Adipose tissue (tissue), 3 donors: ENCODE results near the gene AAGAB. TPM values are rescaled to one million over a fixed set of nuclear protein-coding genes. Genes with fewer than 3 reads are reported as not detected.

Experiments used
- H3K27ac ChIP-seq: one replicate; pipeline ENCODE4 v1.5.1; 2013; ENCODE audit warnings: low read depth, low read length
- WGBS, 3 donors: extraction: QIAGEN DNeasy Blood & Tissue Kit; methylation state at CpG; one replicate each; pipeline ENCODE4 v1.1.7; 2013; 5-methylcytosine and 5-hydroxymethylcytosine counted together
- polyA plus RNA-seq, 3 donors: library from polyadenylated mRNA; stranded (reverse); fragments of 200-250 nt; gene quantifications; one replicate each; pipeline ENCODE4 v1.2.3, GENCODE V29; 2013
- donor health status: healthy with polysubstance abuse.
- donor health status: Bipolar disorder and iron deficiency.
- donor health status: healthy.

AAGAB gene
- polyA plus RNA-seq, 3 donors, result 9.5 to 20.8 (median 13.6) TPM

DNA sequence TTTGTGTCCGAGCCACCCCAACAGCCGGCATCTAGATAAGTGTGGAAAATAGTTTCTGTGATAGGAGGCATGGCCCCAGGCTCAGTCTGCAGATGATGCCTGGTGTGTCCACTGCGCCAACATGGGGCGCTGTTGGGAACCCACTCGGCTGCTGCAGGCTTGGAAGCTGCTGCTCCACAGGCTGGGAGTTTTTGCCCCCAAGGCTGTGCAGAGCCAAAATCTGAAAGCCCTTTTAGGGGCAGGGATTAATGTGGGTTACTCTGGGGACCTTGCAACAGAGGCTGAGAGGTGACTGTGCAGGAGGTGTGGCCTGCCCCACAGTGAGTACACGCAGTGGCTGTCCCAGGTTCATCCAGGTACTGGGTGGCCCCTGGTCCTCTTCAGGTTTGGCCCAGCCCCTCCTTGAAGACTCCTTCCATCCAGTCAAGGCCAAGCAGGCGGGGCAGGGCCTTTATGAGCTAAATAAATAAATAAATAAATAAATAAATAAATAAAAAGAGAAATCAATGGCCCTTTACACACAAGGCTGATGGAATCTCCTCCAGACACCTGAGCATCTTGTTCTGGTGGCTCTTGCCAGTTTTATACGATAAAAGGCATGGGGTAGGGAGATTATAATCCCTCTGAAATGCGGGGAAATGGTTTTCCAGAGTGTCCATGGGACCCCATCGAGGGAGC is 73.8 kb downstream of the AAGAB start:
- 96 to 97% (median 96%) methylated on average over 10 of the region's 10 CpGs for WGBS, 3 donors
- H3K27ac ChIP-seq, result no peak overlapping the region

DNA sequence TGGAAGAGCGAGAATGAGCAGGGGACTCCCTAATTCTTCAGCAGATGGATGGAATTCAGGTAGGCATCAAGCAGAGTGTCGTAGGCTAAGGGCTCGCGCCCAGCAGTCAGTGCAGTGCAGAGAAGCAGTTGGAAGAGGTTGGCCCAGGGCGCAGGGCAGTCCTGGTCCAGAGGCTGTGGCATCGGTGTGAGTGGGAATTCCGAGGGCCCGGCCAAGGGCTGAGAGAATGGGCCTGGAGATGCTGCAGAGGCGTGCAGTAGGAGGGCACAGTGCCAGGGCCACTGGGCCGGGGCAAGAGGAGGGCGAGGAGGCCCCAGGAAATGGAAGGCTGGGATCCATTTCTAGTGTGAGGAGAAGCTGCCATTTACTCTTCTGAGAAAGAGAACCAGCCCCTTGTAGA is 74.4 kb downstream of the AAGAB start:
- H3K27ac ChIP-seq, result no peak overlapping the region
- WGBS, 3 donors, result 96 to 98% (median 97%) methylated on average over 11 of the region's 11 CpGs

DNA sequence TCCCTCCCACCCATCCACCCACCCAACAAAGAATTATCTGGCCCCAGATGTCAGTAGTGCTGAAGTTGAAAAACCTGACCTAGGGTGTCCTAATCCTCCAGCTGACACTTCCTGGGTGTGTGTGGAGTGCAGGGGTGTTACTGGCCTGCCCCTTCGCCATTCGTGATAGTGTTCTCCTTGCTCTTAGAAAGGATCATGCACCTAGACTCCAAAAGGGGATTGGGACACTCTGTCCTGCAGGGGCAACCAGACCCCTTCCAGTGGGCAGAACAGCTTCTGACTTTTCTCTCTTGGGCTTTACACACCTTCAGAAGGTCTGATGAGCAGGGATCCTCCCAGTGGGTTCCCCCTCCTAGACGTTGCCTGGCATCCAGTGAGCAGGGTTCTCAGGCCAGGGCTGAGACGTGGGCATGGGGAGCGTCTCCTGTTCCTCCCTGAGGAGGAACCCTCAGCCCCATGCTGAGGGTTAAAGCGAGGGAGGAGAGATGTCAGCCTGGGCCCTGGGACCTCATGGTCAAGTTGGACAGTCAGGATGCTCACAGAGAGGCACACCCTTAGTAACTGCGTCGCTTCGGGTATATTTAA is 75.0 kb downstream of the AAGAB start:
- no peak overlapping the region for H3K27ac ChIP-seq
- WGBS, 3 donors, result 93 to 97% (median 94%) methylated on average over 9 of the region's 9 CpGs

DNA sequence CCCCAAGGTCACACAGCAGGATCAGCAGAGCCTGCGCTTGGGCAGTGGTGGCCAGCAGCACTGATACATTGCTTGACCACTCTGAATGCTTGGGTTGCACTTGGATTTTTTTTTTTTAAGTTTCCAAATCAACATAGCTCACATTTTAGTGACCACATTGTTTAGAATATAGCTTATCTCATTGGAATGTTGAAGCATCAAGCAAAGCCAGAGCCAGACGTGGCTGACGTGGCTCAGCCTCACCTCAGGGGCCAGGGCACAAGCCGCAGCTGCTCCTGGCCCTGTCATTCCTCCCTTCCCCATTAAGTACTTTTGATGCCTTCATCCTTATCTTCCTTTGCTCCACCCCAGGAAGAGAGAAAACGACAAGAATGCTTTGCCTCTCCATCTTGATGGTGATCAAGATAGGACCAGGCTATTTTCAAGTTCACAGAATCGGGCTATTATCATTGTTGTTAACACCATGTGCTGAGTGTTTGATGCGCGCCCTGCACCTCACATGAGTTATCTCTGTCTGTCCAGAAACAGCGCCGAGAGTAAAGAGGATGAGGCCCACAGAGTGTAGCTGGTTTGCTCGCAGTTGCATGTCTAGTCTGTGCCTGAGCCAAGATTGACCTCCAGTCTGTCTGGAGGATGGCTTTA is 75.8 kb downstream of the AAGAB start:
- WGBS, 3 donors, result 81 to 83% (median 83%) methylated on average over 11 of the region's 11 CpGs
- no peak overlapping the region for H3K27ac ChIP-seq

DNA sequence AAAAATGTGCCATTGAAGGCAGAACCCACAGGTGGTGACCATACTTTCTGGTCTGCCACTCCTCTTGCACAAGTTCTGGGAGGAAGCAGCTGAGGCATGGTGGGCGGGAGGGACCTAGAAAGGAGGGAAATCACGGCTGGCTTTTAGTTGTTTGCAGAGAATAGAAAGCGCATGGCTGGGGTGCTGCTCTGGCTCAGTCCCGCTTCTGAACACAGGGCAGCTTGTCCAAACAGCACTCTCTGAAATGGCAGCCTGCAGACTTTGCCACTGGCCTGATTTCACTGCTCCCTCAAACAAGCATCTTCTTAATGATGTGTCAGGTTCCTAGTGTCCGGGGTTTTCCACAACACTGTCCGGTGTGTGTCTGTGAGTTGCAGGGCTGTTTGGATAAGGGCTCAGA is 76.7 kb downstream of the AAGAB start:
- H3K27ac ChIP-seq, result no peak overlapping the region
- 64 to 80% (median 70%) methylated on average over 6 of the region's 6 CpGs for whole genome bisulfite sequencing, 3 donors

DNA sequence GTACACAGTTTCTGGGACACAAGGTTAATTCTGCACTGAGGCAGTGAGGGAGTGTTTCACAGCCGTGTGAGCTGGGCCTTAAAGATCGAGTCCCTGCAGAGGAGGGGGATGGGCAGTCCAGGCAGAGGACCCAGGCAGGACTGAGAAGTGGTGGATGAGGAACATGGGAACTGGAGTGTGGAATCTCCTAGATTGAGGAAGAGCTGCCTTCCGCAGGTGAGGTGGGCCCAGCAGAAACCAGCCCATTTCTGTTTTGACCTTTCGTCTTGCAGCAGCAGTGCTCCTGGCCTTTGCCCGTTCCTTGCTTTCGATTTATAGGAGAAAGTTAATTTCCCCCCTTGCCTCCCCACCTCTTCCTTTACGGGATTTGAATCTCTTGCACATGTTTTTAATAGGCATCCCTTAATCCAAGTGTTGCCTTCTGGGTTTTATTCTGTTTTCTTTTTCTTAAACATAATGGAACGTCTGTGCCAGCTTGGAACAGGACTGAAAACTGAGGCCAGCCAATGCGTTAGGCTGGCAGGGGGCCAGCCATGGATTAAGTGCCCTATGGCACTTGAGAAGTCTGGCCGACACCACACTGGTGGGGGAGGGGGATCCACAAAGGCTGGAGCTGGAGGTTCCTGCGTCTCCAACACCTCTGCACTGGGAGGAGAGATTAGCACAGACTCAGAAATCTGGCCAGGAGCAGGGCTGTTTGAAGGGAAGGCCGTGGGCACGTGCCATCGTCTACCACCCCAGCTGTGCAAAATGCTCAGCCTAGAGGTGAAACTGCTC is 78.1 kb downstream of the AAGAB start:
- 54 to 74% (median 72%) methylated on average over 14 of the region's 14 CpGs for WGBS, 3 donors
- no peak overlapping the region for H3K27ac ChIP-seq

DNA sequence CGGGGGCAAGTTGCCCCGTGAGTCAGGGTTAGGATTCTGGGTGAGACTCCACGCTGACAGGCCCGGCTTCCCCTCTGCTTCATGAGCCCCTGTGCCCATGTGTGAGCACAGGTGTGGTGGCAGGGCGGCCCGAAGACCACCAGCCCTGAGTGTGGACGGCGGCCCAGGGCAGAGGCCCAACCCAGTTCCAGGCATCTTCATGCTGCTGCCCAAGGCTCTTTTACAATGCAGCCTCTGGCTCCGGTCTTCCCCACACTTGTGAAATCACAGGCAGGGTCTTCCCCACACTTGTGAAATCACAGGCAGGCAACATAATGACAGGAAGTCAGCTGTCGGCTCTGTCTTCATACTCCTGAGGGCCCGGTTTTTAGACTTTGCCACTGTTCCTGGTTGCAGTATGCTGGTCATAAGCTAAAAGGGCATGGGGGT is 78.8 kb downstream of the AAGAB start:
- WGBS, 3 donors, result 45 to 85% (median 60%) methylated on average over 11 of the region's 11 CpGs
- no peak overlapping the region for H3K27ac ChIP-seq

DNA sequence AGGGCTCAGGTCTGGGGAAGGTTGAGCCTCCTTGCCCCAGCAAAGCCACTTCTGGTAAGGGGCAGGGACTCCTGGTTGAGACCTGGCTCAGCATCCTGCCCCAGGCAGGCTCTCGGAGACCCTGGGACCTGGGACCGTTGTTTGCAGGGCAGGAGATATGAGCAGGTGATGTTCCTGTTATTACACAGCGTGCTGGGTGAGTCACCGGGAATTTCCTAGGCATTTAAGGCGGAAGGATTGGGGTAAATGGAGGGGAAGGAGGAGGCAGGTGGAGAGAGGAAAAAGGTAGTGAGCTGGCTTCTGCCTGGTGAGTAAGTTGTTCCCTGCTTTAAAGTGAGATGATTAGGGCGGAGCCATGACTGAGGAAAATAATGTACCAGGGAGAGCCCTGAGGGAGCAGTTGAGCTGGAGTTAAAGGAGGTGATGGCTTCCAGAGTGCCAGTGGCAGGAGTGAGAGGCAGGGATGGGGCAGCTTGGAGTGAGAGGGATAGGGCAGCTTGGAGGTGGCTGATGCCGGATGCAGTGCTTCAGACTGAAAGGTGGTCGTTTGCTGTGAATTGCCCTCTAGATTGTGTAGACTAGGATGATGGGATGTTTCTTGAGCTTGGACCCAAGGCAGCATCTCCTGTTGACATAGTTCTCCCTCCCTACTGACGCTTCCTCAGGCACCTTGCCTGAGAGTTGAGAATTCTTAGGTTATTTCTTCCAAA is 79.4 kb downstream of the AAGAB start:
- 76 to 80% (median 79%) methylated on average over 9 of the region's 9 CpGs for WGBS, 3 donors
- no peak overlapping the region for H3K27ac ChIP-seq

DNA sequence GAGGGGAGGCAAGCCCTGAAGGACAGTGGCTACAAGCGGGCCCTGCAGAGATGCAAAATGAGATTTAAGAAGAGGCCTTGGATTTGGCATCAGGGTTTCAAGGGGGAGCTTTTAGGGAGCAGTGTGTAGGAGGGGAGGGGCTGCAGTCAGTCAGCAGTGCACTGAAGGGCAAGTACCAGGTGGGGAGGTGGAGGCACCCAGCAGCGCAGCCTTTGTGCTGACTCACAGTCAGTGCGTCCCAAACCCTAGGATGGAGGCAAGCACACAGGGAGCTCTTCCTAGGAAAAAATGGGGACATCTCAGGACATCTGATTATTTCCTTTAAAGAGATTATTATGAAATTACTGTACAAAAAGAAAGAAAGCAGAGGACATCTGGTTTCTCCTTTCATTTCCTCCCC is 80.0 kb downstream of the AAGAB start:
- WGBS, 3 donors, result 94 to 100% (median 96%) methylated on average over 3 of the region's 3 CpGs
- no peak overlapping the region for H3K27ac ChIP-seq

DNA sequence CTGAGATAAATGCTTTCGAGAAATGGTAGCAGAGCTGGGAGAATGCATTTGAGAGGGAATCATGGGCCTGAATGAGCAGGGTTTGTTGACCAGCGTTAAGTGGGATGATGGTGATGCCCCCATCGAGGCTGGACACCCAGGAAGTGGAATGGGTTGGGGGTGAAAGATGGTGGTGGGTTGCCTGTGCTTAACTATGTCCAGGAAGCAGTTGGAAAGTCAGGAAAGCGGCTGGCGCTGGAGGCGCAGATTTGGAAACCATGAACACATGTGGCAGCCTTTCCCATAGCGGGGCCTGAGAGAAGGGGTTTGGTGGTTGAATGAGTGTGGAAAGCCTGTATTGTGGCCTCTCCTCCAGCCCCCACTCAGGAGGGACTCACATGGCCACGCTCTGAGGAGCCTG is 80.7 kb downstream of the AAGAB start:
- H3K27ac ChIP-seq, result no peak overlapping the region
- 94 to 97% (median 95%) methylated on average over 8 of the region's 8 CpGs for WGBS, 3 donors

DNA sequence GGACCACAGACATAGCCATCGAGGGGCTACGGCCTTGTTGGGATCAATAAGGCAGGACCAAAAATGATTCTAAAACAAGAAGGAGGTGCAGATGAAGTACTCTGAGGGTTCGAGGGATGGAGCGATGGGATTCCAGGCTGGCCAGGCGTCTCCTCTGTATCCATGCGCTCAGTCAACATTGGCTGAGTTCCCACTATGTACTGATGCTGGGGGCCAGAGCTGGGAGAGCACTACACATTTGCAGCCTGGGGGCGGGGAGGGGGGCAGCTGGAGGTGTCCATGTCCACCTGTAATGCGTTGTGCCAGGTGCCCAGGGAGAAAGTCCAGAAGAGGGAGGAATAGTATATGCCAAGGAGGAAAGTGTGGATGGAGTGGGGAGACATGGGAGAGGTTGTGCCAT is 81.5 kb downstream of the AAGAB start:
- H3K27ac ChIP-seq, result no peak overlapping the region
- WGBS, 3 donors, result 88 to 98% (median 95%) methylated on average over 8 of the region's 8 CpGs

DNA sequence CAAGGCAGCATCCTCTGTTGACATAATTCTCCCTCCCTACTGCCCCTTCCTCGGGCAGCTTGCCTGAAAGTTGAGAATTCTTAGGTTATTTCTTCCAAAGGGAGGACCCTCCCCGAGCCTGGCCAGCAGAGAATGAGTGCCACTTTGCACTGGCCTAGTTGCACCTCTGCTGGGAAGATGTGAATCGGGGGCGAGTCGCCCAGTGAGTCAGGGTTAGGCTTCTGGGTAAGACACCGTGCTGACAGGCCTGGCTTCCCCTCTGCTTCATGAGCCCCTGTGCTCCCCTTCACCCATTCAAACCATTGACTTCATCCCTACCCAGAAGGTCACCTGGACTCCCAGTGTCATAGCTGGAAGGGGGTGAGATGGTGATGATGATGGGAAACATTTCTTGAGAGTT is 82.3 kb downstream of the AAGAB start:
- WGBS, 3 donors, result 90 to 94% (median 94%) methylated on average over 6 of the region's 6 CpGs
- no peak overlapping the region for H3K27ac ChIP-seq

DNA sequence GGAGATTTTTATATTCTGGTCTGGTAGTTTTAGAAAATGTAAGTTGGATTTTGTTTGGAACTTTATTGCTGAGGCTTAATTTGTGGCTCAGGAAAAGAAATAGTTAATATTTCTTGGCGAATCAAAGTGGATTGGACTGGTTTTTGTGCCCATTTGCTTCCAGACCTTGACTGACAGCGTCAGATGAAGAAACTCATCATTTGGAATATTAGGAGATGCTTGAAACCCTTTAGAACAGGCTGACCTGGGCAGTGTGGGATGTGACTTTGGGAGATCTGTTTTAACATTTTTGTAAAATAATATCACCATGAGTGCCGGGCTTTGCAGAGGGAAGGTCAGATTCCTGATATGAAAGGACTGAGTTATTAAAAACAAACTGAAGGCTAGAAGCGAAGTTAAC is 83.0 kb downstream of the AAGAB start:
- 71 to 87% (median 80%) methylated on average over 4 of the region's 4 CpGs for WGBS, 3 donors
- H3K27ac ChIP-seq, result no peak overlapping the region

DNA sequence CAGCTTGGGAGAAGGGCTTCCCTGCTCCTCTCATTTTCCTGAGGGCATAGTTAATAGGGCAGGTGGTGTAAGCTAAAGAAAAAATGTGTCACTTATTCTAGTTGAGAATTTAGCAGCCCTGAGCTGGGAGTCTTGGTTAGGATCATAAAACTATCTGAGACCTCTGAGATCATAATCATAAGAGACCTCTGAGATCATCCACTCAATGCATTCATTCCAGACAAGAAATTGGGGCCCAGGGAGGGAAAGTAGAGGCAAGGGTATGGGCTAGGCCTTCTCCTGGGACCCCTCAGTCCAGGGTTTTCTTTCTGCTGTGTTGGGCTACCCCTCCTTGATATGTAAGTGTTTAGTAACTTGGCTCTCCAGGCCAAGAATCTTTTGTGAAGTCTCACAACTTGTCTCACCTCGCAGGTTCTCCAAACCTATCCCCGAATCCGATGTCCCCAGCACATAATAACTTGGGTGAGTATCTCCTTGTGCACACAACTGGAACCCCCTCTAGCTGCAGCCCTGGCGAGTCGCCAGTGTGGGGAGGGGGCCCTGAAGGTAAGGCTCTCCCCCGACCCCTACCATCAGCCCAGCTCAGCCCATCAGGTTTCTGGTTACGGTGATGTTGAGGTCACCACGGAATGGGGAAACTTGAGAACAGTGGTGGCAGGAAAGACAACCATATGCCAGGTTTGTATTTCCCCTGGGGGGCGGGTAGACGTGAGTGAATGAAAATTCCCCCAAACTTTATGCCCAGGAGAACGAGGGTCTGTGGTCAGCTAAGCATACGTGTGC is 84.1 kb downstream of the AAGAB start:
- 83 to 87% (median 85%) methylated on average over 12 of the region's 12 CpGs for WGBS, 3 donors
- H3K27ac ChIP-seq, result no peak overlapping the region

DNA sequence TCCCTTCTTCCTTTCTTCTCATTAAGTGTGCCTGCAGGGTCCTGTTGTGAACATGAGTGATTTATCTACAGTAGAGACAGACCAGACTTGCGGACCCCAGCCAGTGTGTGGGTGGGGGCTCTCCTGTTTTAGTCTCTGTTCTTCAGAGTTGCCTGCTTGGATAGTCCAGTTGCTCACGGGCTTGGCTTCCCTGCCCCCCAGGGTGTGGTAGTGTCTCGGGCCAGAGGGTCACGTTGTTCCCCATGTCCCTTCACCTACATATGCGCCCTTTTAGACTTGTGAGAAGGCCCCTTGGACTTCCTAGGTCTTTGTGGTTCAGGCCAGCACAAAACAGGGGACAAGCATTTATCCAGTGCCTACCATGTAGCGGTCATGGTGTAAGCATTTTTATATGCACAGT is 85.8 kb downstream of the AAGAB start:
- no peak overlapping the region for H3K27ac ChIP-seq
- WGBS, 3 donors, result 78 to 83% (median 80%) methylated on average over 6 of the region's 6 CpGs

DNA sequence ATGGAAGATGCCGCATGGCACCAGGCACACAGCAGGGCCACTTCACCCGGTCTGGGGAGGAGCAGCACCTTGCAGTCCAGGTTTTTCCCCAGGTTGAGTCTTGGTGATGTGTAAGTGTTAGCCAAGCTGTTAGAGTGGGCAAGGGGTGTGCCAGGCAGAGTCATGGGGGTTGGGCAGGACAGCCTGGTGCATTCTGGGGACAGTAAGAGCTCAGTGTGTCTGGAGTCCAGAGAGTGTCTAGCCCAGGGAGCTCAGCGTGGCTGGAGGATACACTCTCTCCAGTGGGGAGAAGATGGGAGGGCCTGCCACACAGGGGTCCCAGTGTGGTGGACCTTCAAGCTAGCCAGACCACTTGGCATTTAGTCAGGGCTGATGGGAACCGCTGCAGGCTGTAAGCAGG is 87.4 kb downstream of the AAGAB start:
- 86 to 98% (median 87%) methylated on average over 4 of the region's 4 CpGs for WGBS, 3 donors
- H3K27ac ChIP-seq, result no peak overlapping the region

DNA sequence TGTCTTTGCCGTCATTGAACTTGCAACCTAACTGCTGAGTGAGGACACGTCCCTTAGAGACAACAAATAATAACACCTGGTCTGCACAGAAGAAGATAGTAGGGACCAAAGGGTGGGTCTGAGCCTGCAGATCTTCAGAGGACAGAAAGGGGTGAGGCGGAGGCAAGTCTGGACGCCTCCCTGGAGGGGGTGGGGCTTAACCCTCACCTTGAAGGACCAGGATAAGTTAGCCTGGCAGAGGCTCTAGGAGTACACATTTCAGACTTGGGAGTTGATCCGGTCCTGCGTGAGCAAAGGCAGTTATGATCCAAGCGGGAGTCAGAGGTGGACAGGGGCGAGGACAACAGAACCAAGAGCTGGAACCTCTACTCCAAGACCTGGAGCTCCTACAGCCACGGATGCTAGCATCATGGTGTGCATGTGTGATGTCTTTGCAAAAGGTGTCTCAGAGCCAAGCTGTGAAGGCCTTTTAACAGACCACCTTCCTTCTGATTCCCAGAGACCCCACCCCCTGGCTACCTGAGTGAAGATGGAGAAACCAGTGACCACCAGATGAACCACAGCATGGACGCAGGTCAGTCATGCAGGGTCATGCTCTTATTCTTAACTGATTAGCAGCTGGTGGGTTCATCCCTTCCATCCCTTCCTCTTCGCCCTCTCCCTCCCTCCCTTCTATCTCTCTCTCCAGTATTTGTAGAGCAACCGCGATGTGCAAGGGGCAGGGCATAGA is 88.0 kb downstream of the AAGAB start:
- no peak overlapping the region for H3K27ac ChIP-seq
- WGBS, 3 donors, result 85 to 88% (median 86%) methylated on average over 13 of the region's 13 CpGs
